Ovary (tissue), 3 donors: ENCODE measurements around the gene SNX5.

Experiments used
- EP300 ChIP-seq: sonication (generic); formaldehyde crosslinking; IDR thresholded peaks from one replicate; pipeline ENCODE4 v1.6.1; 2017; ENCODE audit warnings: antibody characterized with exemption
- POLR2A ChIP-seq: fragments of 450-650 bp; IDR thresholded peaks from one replicate; pipeline ENCODE4 v1.6.1; 2017; ENCODE audit warnings: antibody characterized with exemption, mild to moderate bottlenecking, moderate library complexity
- TF ChIP-seq, protein P1 (sequence below), 3 donors: fragments of 450-650 bp in 2 of 3; fragments of 200-600 bp in 1 of 3; IDR thresholded peaks; one replicate each; pipeline versions ENCODE4 v1.5.1 to v1.8.0; 2016 to 2022; ENCODE audit warnings: antibody characterized with exemption in 3 of 3, mild to moderate bottlenecking in 1 of 3
- donor health status: DM: no; HTN: no; CAD: no.

DNA sequence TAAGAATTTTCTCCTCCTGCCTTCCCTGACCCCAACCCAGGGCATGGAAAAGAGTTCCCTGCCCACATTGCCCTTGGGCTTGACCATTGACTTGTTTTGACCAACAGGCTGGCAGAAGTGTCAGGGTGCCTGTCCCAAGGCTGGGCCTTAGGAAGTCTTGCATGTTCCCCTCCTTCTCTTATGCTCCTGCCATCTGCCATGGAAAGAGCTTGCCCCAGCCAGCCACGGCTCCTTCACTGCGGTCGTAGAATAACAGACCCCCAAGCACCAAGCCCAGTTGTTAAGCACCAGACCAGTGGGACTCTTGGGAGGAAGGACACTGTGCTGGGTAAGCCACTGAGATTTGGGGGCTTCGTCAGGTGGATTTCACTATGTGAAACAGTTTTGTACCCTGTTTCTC is 53.6 kb downstream of the SNX5 start:
- TF ChIP-seq, protein P1, sequence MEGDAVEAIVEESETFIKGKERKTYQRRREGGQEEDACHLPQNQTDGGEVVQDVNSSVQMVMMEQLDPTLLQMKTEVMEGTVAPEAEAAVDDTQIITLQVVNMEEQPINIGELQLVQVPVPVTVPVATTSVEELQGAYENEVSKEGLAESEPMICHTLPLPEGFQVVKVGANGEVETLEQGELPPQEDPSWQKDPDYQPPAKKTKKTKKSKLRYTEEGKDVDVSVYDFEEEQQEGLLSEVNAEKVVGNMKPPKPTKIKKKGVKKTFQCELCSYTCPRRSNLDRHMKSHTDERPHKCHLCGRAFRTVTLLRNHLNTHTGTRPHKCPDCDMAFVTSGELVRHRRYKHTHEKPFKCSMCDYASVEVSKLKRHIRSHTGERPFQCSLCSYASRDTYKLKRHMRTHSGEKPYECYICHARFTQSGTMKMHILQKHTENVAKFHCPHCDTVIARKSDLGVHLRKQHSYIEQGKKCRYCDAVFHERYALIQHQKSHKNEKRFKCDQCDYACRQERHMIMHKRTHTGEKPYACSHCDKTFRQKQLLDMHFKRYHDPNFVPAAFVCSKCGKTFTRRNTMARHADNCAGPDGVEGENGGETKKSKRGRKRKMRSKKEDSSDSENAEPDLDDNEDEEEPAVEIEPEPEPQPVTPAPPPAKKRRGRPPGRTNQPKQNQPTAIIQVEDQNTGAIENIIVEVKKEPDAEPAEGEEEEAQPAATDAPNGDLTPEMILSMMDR (IDR thresholded peaks at IDR 0.05), result no peak
- TF ChIP-seq POLR2A (no peak), EP300 (no peak)
